Thymus (tissue), 11 donors: ENCODE measurements around the gene CACNA1F. TPM values are rescaled to one million over a fixed set of nuclear protein-coding genes. Genes with fewer than 3 reads are reported as not detected.
A peak's percentile ranks its signal among the peaks of the same experiment; 100 is the strongest.

Experiments used
- DNase-seq, 9 donors: peaks; one replicate each; pipeline ENCODE4 v3.0.0-alpha.2; 2013; ENCODE audit warnings: low spot score in 9 of 9, low read depth in 6 of 9, missing footprints in 1 of 9
- H3K27ac ChIP-seq, 2 donors: one replicate each; pipeline ENCODE4 v1.5.1; 2013; ENCODE audit warnings: control low read depth in 1 of 2, low read depth in 1 of 2, low read length in 1 of 2, mild to moderate bottlenecking in 1 of 2, moderate library complexity in 1 of 2
- H3K27me3 ChIP-seq, 2 donors: one replicate each; pipeline ENCODE4 v1.5.1; 2013; ENCODE audit warnings: low read length in 1 of 2; ENCODE audit not compliant: control insufficient read depth in 2 of 2, insufficient read depth in 1 of 2
- H3K36me3 ChIP-seq, 2 donors: one replicate each; pipeline ENCODE4 v1.5.1; 2013; ENCODE audit warnings: low read length in 1 of 2, mild to moderate bottlenecking in 1 of 2, moderate library complexity in 1 of 2; ENCODE audit not compliant: control insufficient read depth in 2 of 2, insufficient read depth in 2 of 2
- H3K4me1 ChIP-seq, 2 donors: one replicate each; pipeline ENCODE4 v1.5.1; 2013; ENCODE audit warnings: low read length in 2 of 2; ENCODE audit not compliant: control insufficient read depth in 2 of 2, insufficient read depth in 2 of 2
- H3K4me3 ChIP-seq, 2 donors: one replicate each; pipeline ENCODE4 v1.5.1; 2013; ENCODE audit warnings: low read length in 2 of 2, control low read depth in 1 of 2, mild to moderate bottlenecking in 1 of 2
- H3K9me3 ChIP-seq, 2 donors: one replicate each; pipeline ENCODE4 v1.5.1; 2013; ENCODE audit warnings: low read length in 1 of 2, mild to moderate bottlenecking in 1 of 2; ENCODE audit not compliant: control insufficient read depth in 2 of 2, insufficient read depth in 1 of 2
- WGBS: extraction: QIAGEN DNeasy Blood & Tissue Kit; methylation state at CpG from one replicate; pipeline ENCODE4 v1.1.7; 2013; 5-methylcytosine and 5-hydroxymethylcytosine counted together
- polyA plus RNA-seq: library from polyadenylated mRNA; stranded (reverse); fragments of 200-250 nt; gene quantifications from one replicate; pipeline ENCODE4 v1.2.3, GENCODE V29; 2013
- total RNA-seq: library from RNA; stranded (reverse); fragments of 120-200 nt; gene quantifications from one replicate; pipeline ENCODE4 v1.2.4, GENCODE V29; 2013
- donor health status: healthy.

CACNA1F gene
- total and polyA plus RNA-seq, 2 donors, result 0.61 to 1.8 TPM

- WGBS, result under 1% methylated on average over 32 of the region's 32 CpGs
- H3K27ac ChIP-seq, result peak overlapping the region; percentile 85 to 93
- H3K4me1 ChIP-seq, result peaks cover 0 to 30% of the 10 kb centered on the region in 2 donors
These were observed 42.1 kb downstream of the CACNA1F start for GRCh38 chrX:49190821-49191573.

GRCh38 chrX:49189606-49190005 is 43.5 kb downstream of the CACNA1F start:
- Histone ChIP-seq H3K4me3 (no peak overlapping the region), H3K27ac (no peak overlapping the region), H3K27me3 (no peaks in the 10 kb centered on the region), H3K9me3 (peaks cover 0 to 5% of the 10 kb centered on the region in 2 donors), H3K36me3 (peaks cover 0 to 2% of the 10 kb centered on the region in 2 donors), H3K4me1 (peaks cover 4 to 41% of the 10 kb centered on the region in 2 donors)
- no peak for DNase-seq
- WGBS, result 94% methylated on average over 6 of the region's 6 CpGs

More at GRCh38 chrX:49190821-49191573, 42.1 kb downstream of the CACNA1F start:
- DNase-seq, result peak; percentile 83 to 96 (median 91)
- no peaks in the 10 kb centered on the region for H3K9me3 ChIP-seq
- H3K27me3 ChIP-seq, result no peaks in the 10 kb centered on the region
- H3K36me3 ChIP-seq, result peaks cover 0 to 2% of the 10 kb centered on the region in 2 donors
- H3K4me3 ChIP-seq, result peak overlapping the region; percentile 72 to 76

DNA sequence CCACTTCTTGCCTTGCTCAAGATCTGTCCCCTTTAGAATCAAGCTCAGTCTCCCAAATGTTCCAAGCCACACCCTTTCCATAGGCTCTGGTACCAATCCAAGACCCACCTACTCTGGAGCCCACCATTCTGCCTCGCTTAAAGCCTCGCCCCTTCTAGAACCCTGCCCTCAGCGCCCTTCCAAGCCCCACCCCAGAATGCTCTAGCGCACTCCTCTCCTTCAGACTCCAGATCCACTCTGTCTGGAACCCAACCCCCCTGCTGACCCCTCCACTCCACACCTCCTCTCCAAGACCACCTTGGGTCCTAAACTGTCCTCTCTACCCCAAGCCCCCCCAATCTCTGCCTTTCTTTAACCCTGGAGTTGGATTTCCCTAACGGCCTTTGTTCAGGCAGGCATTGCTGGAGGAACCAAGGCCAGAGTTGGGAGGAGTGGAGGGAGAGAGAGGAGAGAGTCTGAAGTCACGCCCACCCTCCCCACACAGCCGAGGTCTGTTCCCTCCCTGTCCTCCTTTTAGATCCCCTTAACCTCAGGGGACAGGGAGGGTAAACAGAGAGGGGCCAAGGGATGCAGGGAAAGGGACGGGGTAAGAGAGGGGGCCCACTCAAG is 44.6 kb downstream of the CACNA1F start:
- peaks cover 0 to 8% of the 10 kb centered on the region in 2 donors for H3K9me3 ChIP-seq
- no peak overlapping the region for H3K4me3 ChIP-seq
- DNase-seq, result no peak
- 89% methylated on average over 8 of the region's 8 CpGs for WGBS
- no peaks in the 10 kb centered on the region for H3K27me3 ChIP-seq
- H3K36me3 ChIP-seq, result no peaks in the 10 kb centered on the region
- no peak overlapping the region for H3K27ac ChIP-seq
- peaks cover 4 to 37% of the 10 kb centered on the region in 2 donors for H3K4me1 ChIP-seq

- peaks cover 4 to 26% of the 10 kb centered on the region in 2 donors for H3K4me1 ChIP-seq
- 96% methylated on average over 10 of the region's 10 CpGs for WGBS
- H3K27ac ChIP-seq, result peak overlapping the region in 1 of 2 donors; percentile 31
- H3K4me3 ChIP-seq, result no peak overlapping the region
- DNase-seq, result no peak
- H3K36me3 ChIP-seq, result peaks cover 4% of the 10 kb centered on the region in 2 donors
- H3K27me3 ChIP-seq, result no peaks in the 10 kb centered on the region
- H3K9me3 ChIP-seq, result peaks cover 0 to 8% of the 10 kb centered on the region in 2 donors
These were observed 45.6 kb downstream of the CACNA1F start for GRCh38 chrX:49187526-49187925.

- Histone ChIP-seq H3K9me3 (peaks cover 0 to 8% of the 10 kb centered on the region in 2 donors), H3K36me3 (peaks cover 4% of the 10 kb centered on the region in 2 donors), H3K4me1 (peaks cover 4 to 21% of the 10 kb centered on the region in 2 donors), H3K27me3 (no peaks in the 10 kb centered on the region), H3K27ac (no peak overlapping the region), H3K4me3 (no peak overlapping the region)
- WGBS, result 90% methylated on average over 15 of the region's 15 CpGs
- DNase-seq, result no peak
These were observed 46.1 kb downstream of the CACNA1F start for GRCh38 chrX:49187028-49187394.

DNA sequence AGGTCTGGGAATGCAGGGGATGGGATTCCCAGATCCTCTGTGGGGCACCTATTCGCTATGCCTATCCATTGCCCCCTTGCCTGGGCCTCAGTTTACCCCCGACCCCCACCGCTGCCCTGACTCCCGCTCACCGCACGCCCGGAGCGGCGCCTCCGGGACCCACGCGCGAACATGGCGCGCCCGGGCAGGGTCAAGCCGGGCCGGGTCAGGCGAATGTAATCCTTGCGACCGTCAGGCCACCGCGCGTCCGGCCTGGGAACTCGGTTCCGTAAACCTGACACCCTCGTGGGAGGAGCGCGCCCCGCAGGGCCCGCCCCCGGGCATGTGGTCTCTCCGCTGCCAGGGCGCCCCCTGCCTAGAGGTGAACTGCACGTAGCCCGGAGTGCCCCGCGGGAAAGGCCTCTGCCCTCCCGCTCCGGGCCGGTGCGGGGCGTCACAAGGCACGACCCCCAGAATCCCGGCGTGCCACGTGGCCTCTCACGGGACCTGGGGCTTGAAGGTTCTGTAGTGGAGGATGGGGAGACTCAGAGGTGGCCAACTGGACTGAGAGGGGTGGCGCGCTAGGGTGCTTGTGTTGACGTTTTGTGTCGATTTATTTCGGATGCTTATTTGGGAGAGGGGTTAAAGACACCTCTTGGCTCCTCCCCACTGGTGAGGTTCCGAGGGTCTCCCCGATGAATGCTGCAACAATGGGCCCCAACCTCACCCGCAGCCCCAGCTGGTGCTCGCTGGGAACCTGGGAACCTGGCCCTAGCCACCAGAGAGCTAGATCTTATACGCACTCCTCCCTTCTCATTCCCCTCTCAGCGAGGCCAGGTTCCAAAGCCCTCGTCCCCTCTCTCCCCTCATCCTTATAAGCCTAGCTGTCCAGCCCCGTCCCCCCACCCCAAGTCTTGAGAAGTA is 46.8 kb downstream of the CACNA1F start, which contains the start of gene PRICKLE3:
TSS of gene PRICKLE3 (minus strand) at position 249 of the 903 bp plus-strand sequence. CDS start at position 173, 76 bp downstream.
- peaks cover 4 to 21% of the 10 kb centered on the region in 2 donors for H3K4me1 ChIP-seq
- 17% methylated on average over 62 of the region's 62 CpGs for WGBS
- H3K27ac ChIP-seq, result peak within 1 kb of the TSS; percentile 26 to 53
- peak in 3 of 9 donors; percentile 55 to 78 (median 66) for DNase-seq
- H3K9me3 ChIP-seq, result peaks cover 0 to 8% of the 10 kb centered on the region in 2 donors
- peak within 1 kb of the TSS; percentile 50 to 63 for H3K4me3 ChIP-seq
- no peaks in the 10 kb centered on the region for H3K27me3 ChIP-seq
- peaks cover 4% of the 10 kb centered on the region in 2 donors for H3K36me3 ChIP-seq

GRCh38 chrX:49184294-49185281 is 48.6 kb downstream of the CACNA1F start:
- WGBS, result 31% methylated on average over 45 of the region's 46 CpGs
- H3K27ac ChIP-seq, result peak overlapping the region in 1 of 2 donors; percentile 43
- no peak for DNase-seq

More at GRCh38 chrX:49184294-49185281, 48.6 kb downstream of the CACNA1F start:
- Histone ChIP-seq H3K9me3 (peaks cover 0 to 8% of the 10 kb centered on the region in 2 donors), H3K36me3 (peaks cover 4 to 6% of the 10 kb centered on the region in 2 donors), H3K4me3 (peak overlapping the region; percentile 30 to 35), H3K27me3 (no peaks in the 10 kb centered on the region), H3K4me1 (peaks cover 4 to 21% of the 10 kb centered on the region in 2 donors)
